Measurements from ENCODE around the gene TBC1D25. TPM values are rescaled to one million over a fixed set of nuclear protein-coding genes. Genes with fewer than 3 reads are reported as not detected.

TBC1D25 gene
- total RNA-seq, 1 experiment from 2014 or later, result 7.5 TPM

GRCh38 chrX:48530736-48531135, 8.8 kb upstream of the TBC1D25 start (continued):
- no peak for TF ChIP-seq E2F4 (CRISPR knock-in tag; IDR thresholded peaks at IDR 0.05; ENCODE audit: borderline replicate concordance, low read depth)
- TF ChIP-seq MAX (CRISPR knock-in tag; IDR thresholded peaks at IDR 0.05), result no peak
- no peak for TF ChIP-seq CREB1 (CRISPR knock-in tag; IDR thresholded peaks at IDR 0.05)
- TF ChIP-seq NR2C2 (CRISPR knock-in tag; IDR thresholded peaks at IDR 0.05), result no peak
- no peak for TF ChIP-seq ZNF671 (CRISPR knock-in tag; IDR thresholded peaks at IDR 0.05)
- no peak for TF ChIP-seq MXD4 (CRISPR knock-in tag; IDR thresholded peaks at IDR 0.05; ENCODE audit: borderline replicate concordance)
- TF ChIP-seq, protein P1, sequence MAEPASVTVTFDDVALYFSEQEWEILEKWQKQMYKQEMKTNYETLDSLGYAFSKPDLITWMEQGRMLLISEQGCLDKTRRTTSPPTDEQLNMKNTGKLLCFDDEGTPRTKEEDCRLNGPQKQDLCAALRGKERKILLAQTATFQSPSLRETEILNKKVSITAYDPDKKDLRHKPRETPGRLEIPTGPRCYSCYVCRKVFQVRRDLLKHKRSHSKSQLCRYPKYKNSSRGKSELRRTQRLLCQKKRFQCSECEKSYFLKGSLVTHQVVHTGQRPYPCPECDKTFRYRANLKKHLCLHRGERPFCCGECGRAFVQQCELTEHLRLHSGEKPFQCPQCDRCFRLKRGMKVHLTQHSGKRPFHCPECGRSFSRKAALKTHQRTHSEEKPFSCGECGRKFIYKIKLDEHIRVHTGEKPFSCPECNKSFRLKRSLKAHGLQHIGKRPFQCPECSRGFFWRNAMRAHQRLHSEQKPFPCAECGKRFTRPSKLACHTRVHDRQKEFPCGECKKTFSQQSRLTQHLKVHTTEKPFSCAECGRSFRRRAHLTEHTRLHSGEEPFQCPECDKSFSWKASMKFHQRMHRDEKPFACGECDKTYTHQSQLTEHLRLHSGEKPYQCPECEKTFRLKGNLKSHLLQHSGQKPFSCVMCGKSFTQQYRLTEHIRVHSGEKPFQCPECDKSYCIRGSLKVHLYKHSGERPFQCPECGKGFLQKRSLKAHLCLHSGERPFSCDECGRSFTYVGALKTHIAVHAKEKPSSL (CRISPR knock-in tag; conservative IDR thresholded peaks at IDR 0.05), result no peak
- TF ChIP-seq NR1H2 (CRISPR knock-in tag; IDR thresholded peaks at IDR 0.05), result no peak
- TF ChIP-seq NFE2L1 (CRISPR knock-in tag; IDR thresholded peaks at IDR 0.05), result no peak
- TF ChIP-seq ZBTB21 (CRISPR knock-in tag; IDR thresholded peaks at IDR 0.05; ENCODE audit: borderline replicate concordance), result no peak
- TF ChIP-seq ZNF317 (CRISPR knock-in tag; IDR thresholded peaks at IDR 0.05; ENCODE audit: borderline replicate concordance, low read depth), result no peak

GRCh38 chrX:48531358-48531959, 8.1 kb upstream of the TBC1D25 start:
- CTCF ChIA-PET, result no interaction called here
- DNase-seq (ENCODE audit: low spot score) (no peak), ATAC-seq (no peak)
- Mint-ChIP-seq H3K27ac (no peak overlapping the region), H3K27me3 (ENCODE audit: low read depth) (no peaks in the 10 kb centered on the region), H3K9me3 (no peaks in the 10 kb centered on the region), H3K4me3 (no peak overlapping the region), H3K36me3 (peaks cover 25% of the 10 kb centered on the region), H3K4me1 (no peaks in the 10 kb centered on the region)
- POLR2A ChIA-PET, result no interaction called here
- TF ChIP-seq SMAD3 (CRISPR knock-in tag; IDR thresholded peaks at IDR 0.05; ENCODE audit: borderline replicate concordance) (no peak), JAZF1 (CRISPR knock-in tag; IDR thresholded peaks at IDR 0.05) (no peak), CREM (CRISPR knock-in tag; IDR thresholded peaks at IDR 0.05) (no peak), NFE2L1 (CRISPR knock-in tag; IDR thresholded peaks at IDR 0.05) (no peak), NFATC4 (CRISPR knock-in tag; IDR thresholded peaks at IDR 0.05) (no peak), MLX (CRISPR knock-in tag; IDR thresholded peaks at IDR 0.05) (no peak), ZNF138 (CRISPR knock-in tag; conservative IDR thresholded peaks at IDR 0.05) (no peak), CREB1 (CRISPR knock-in tag; IDR thresholded peaks at IDR 0.05) (no peak), NR2C2 (CRISPR knock-in tag; IDR thresholded peaks at IDR 0.05) (no peak), USF2 (CRISPR knock-in tag; IDR thresholded peaks at IDR 0.05) (no peak), E2F4 (CRISPR knock-in tag; IDR thresholded peaks at IDR 0.05; ENCODE audit: borderline replicate concordance, low read depth) (no peak), ATF1 (CRISPR knock-in tag; IDR thresholded peaks at IDR 0.05) (no peak), ATF2 (CRISPR knock-in tag; IDR thresholded peaks at IDR 0.05; ENCODE audit: borderline replicate concordance, low read depth) (no peak)
- TF ChIP-seq, protein P2, sequence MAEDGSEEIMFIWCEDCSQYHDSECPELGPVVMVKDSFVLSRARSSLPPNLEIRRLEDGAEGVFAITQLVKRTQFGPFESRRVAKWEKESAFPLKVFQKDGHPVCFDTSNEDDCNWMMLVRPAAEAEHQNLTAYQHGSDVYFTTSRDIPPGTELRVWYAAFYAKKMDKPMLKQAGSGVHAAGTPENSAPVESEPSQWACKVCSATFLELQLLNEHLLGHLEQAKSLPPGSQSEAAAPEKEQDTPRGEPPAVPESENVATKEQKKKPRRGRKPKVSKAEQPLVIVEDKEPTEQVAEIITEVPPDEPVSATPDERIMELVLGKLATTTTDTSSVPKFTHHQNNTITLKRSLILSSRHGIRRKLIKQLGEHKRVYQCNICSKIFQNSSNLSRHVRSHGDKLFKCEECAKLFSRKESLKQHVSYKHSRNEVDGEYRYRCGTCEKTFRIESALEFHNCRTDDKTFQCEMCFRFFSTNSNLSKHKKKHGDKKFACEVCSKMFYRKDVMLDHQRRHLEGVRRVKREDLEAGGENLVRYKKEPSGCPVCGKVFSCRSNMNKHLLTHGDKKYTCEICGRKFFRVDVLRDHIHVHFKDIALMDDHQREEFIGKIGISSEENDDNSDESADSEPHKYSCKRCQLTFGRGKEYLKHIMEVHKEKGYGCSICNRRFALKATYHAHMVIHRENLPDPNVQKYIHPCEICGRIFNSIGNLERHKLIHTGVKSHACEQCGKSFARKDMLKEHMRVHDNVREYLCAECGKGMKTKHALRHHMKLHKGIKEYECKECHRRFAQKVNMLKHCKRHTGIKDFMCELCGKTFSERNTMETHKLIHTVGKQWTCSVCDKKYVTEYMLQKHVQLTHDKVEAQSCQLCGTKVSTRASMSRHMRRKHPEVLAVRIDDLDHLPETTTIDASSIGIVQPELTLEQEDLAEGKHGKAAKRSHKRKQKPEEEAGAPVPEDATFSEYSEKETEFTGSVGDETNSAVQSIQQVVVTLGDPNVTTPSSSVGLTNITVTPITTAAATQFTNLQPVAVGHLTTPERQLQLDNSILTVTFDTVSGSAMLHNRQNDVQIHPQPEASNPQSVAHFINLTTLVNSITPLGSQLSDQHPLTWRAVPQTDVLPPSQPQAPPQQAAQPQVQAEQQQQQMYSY (CRISPR knock-in tag; IDR thresholded peaks at IDR 0.05), result no peak
- TF ChIP-seq, protein P1 (CRISPR knock-in tag; conservative IDR thresholded peaks at IDR 0.05), result no peak

Measured in WTC11 (cell line).